Umbilical cord (tissue), 2 donors: ENCODE data around the gene NCAM1. TPM values are rescaled to one million over a fixed set of nuclear protein-coding genes. Genes with fewer than 3 reads are reported as not detected.
A peak's percentile ranks its signal among the peaks of the same experiment; 100 is the strongest.

Experiments used
- DNase-seq: peaks from one replicate; pipeline ENCODE4 v3.0.0-alpha.2; 2015; ENCODE audit warnings: low spot score
- total RNA-seq: library from RNA; depleted of rRNA; stranded (reverse); fragments of >200 nt; gene quantifications from one replicate; pipeline ENCODE4 v1.2.3, GENCODE V29; 2014; ENCODE audit warnings: low replicate concordance; ENCODE audit not compliant: insufficient read depth

NCAM1 gene
- total RNA-seq, 1 donor from 2014 or later: 3.4 TPM

- DNase-seq: peak; percentile 54
These were observed 238.6 kb downstream of the NCAM1 start for GRCh38 chr11:113199866-113200265.

- peak; percentile 65 for DNase-seq
These were observed 240.0 kb downstream of the NCAM1 start for GRCh38 chr11:113201054-113201818.

- no peak for DNase-seq
These were observed 241.2 kb downstream of the NCAM1 start for GRCh38 chr11:113202431-113202830.

GRCh38 chr11:113203141-113203753 lies 242.0 kb downstream of the NCAM1 start:
- DNase-seq: no peak

GRCh38 chr11:113204280-113204679 lies 243.1 kb downstream of the NCAM1 start:
- no peak for DNase-seq

GRCh38 chr11:113213549-113213948 lies 252.3 kb downstream of the NCAM1 start:
- no peak for DNase-seq

- no peak for DNase-seq
These were observed 261.0 kb downstream of the NCAM1 start for GRCh38 chr11:113222241-113222640.

GRCh38 chr11:113234888-113235287 lies 273.7 kb downstream of the NCAM1 start:
- DNase-seq: no peak

GRCh38 chr11:113237261-113237660 lies 276.0 kb downstream of the NCAM1 start:
- no peak for DNase-seq

GRCh38 chr11:113238721-113239120 lies 277.5 kb downstream of the NCAM1 start:
- no peak for DNase-seq

- no peak for DNase-seq
These were observed 279.2 kb downstream of the NCAM1 start for GRCh38 chr11:113240389-113240788.

GRCh38 chr11:113240790-113241635 lies 279.8 kb downstream of the NCAM1 start:
- DNase-seq: no peak

- DNase-seq: no peak
These were observed 280.4 kb downstream of the NCAM1 start for GRCh38 chr11:113241636-113242054.

- no peak for DNase-seq
These were observed 280.8 kb downstream of the NCAM1 start for GRCh38 chr11:113242060-113242459.

- DNase-seq: peak; percentile 85
These were observed 281.7 kb downstream of the NCAM1 start for GRCh38 chr11:113242767-113243397.

GRCh38 chr11:113243696-113244095 lies 282.5 kb downstream of the NCAM1 start:
- DNase-seq: no peak

GRCh38 chr11:113245216-113245615 lies 284.0 kb downstream of the NCAM1 start:
- no peak for DNase-seq

GRCh38 chr11:113247221-113247620 lies 286.0 kb downstream of the NCAM1 start:
- DNase-seq: no peak

- peak; percentile 49 for DNase-seq
These were observed 286.7 kb downstream of the NCAM1 start for GRCh38 chr11:113247966-113248365.

GRCh38 chr11:113248702-113249490 lies 287.7 kb downstream of the NCAM1 start:
- no peak for DNase-seq

GRCh38 chr11:113249491-113249763 lies 288.2 kb downstream of the NCAM1 start:
- DNase-seq: no peak
